ENCODE results near the gene POLR2J. TPM values are rescaled to one million over a fixed set of nuclear protein-coding genes. Genes with fewer than 3 reads are reported as not detected.

The POLR2J gene
- total RNA-seq, 1 donor from 2014 or later: 49.5 TPM

DNA sequence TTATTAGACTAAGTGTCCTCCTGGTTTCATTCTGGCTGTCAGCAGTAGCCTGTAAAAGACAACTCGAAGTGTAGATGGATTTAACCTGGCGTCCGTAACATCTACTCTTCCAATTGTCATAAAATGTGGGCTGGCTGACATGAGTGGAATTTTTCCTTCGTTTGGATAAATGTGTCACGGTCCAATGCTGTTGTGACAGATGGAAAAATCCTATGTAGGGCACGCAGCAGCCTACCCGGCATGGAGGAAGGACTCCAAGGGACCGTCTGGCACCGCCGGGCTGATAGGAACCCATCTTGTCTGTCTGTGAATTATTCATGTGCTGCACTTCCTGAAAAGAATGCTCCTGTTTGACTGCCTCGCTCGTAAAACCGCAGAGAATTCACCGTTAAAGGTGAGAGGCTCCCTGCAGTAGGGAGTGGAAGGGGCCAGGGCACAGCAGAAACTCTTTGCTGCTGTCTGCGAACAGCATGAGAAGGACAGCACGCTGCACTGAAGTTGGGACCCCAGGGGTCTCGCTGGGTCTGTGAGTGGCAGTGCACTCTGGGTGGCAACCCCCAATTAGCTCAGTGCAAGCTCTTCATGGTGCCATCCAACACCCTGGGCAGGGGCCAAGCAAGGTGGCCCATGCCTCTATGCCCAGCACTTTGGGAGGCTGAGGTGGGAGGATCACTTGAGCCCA is 47.0 kb downstream of the POLR2J start:
- ChIA-PET POLR2A (interaction anchor here (0.6 to 32.9 kb wide), 5 partner anchors 13 to 39 kb away, joined by 8 to 886 read pairs (median 12); partner anchors contain the start of gene PRKRIP1), CTCF (interaction anchor here (0.8 to 2.3 kb wide), 3 partner anchors 16 to 27 kb away, joined by 7 to 9 read pairs (median 7); no protein-coding TSS in a partner anchor)
- TF ChIP-seq, protein P1, sequence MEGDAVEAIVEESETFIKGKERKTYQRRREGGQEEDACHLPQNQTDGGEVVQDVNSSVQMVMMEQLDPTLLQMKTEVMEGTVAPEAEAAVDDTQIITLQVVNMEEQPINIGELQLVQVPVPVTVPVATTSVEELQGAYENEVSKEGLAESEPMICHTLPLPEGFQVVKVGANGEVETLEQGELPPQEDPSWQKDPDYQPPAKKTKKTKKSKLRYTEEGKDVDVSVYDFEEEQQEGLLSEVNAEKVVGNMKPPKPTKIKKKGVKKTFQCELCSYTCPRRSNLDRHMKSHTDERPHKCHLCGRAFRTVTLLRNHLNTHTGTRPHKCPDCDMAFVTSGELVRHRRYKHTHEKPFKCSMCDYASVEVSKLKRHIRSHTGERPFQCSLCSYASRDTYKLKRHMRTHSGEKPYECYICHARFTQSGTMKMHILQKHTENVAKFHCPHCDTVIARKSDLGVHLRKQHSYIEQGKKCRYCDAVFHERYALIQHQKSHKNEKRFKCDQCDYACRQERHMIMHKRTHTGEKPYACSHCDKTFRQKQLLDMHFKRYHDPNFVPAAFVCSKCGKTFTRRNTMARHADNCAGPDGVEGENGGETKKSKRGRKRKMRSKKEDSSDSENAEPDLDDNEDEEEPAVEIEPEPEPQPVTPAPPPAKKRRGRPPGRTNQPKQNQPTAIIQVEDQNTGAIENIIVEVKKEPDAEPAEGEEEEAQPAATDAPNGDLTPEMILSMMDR (IDR thresholded peaks at IDR 0.05): no peak
- peak; percentile 40 for ATAC-seq (ENCODE audit: low read depth)
- intact Hi-C loops (cut with micrococcal nuclease): loop anchor here (2.0 kb wide), 1 partner anchor 33 kb away; the partner anchor contains the start of genes ALKBH4 and LRWD1
- DNase-seq: peak; percentile 46
- H3K27ac Mint-ChIP-seq: peak overlapping the region; percentile 100
- peaks cover 17% of the 10 kb centered on the region for H3K36me3 Mint-ChIP-seq (ENCODE audit: low read depth)
- H3K4me1 Mint-ChIP-seq: peaks cover 87% of the 10 kb centered on the region
- no peaks in the 10 kb centered on the region for H3K9me3 Mint-ChIP-seq
- peak overlapping the region; percentile 79 for H3K4me3 Mint-ChIP-seq
- H3K27me3 Mint-ChIP-seq: no peaks in the 10 kb centered on the region

DNA sequence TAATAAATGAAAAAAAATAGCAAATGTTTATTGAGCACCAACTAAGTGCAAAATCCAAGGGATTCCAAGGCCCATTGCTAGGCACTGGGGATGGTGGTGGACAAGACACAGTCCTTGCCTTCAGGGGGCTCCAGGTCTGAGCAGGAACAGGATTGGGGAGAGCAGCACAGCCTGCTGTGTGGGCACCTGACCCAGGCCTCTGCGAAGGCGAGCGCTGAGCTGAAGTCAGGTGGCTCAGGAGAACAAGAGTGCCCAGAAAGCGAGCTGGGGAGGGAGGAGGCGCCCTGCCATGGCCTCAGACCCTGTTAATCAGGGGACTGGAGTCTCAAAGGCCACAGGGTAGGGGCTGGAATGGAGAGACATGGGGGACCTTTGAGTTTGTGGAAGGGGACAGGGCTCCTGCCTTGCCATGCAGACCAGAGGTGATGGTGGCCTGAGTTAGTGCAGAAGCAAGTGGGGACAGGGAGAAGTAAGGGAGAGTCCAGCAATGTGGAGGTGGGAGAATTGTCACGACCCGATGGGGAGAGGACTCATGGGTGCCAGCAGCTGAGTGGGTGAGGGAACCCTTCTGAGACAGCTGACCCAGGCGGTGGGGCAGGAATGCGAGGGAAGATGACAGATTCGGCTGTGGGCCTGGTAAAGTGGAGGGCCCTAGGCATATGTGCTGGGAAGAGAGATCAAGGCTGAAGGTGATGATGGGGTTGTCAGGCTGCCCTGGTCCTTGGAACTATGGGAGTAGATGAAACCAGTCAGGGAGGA is 49.4 kb downstream of the POLR2J start:
- ChIA-PET POLR2A (interaction anchor here (0.5 to 32.9 kb wide), 3 partner anchors 16 to 37 kb away, joined by 6 to 886 read pairs (median 226); no protein-coding TSS in a partner anchor), CTCF (no interaction called here)

DNA sequence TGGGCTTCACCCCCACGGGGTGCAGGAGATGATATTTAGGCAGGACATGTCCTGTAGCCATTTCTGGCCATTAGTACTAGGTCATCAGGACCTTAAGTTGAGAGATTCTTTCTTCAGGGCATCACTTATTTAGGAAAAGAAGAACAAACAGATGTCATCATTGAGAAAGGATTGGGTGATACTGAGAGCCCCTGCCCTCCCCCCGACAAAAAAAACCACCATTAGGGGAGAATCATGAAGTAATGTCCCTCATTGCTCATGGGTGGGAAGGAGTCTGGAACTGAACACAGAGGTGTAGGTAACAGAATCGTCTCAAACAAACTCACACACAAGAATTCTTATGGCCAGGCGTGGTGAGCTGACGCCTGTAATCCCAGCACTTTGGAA is 51.7 kb downstream of the POLR2J start:
- TF ChIP-seq, protein P1 (IDR thresholded peaks at IDR 0.05): no peak
- intact Hi-C loops (cut with micrococcal nuclease): no loop called here
- H3K27ac Mint-ChIP-seq: peak overlapping the region; percentile 100
- POLR2A ChIA-PET: interaction anchor here (0.8 to 32.9 kb wide), 11 partner anchors 7 to 139 kb away, joined by 3 to 886 read pairs (median 20); partner anchors contain the start of genes ALKBH4, LRWD1, ORAI2 and PRKRIP1
- peaks cover 95% of the 10 kb centered on the region for H3K4me1 Mint-ChIP-seq
- H3K27me3 Mint-ChIP-seq: no peaks in the 10 kb centered on the region
- peak overlapping the region; percentile 76 for H3K4me3 Mint-ChIP-seq
- CTCF ChIA-PET: interaction anchor here (1.6 to 2.9 kb wide), 7 partner anchors 11 to 23 kb away, joined by 4 to 16 read pairs (median 11); no protein-coding TSS in a partner anchor
- DNase-seq (no peak), ATAC-seq (ENCODE audit: low read depth) (no peak)
- H3K36me3 Mint-ChIP-seq (ENCODE audit: low read depth): peaks cover 8% of the 10 kb centered on the region
- no peaks in the 10 kb centered on the region for H3K9me3 Mint-ChIP-seq

More for the DNA sequence above, 49.4 kb downstream of the POLR2J start:
- Mint-ChIP-seq H3K4me3 (peak overlapping the region; percentile 1), H3K4me1 (peaks cover 87% of the 10 kb centered on the region), H3K27ac (peak overlapping the region; percentile 100), H3K9me3 (no peaks in the 10 kb centered on the region), H3K36me3 (ENCODE audit: low read depth) (peaks cover 5% of the 10 kb centered on the region), H3K27me3 (no peaks in the 10 kb centered on the region)
- ATAC-seq (ENCODE audit: low read depth): no peak
- no peak for DNase-seq
- TF ChIP-seq, protein P1 (IDR thresholded peaks at IDR 0.05): no peak
- intact Hi-C loops (cut with micrococcal nuclease): no loop called here

DNA sequence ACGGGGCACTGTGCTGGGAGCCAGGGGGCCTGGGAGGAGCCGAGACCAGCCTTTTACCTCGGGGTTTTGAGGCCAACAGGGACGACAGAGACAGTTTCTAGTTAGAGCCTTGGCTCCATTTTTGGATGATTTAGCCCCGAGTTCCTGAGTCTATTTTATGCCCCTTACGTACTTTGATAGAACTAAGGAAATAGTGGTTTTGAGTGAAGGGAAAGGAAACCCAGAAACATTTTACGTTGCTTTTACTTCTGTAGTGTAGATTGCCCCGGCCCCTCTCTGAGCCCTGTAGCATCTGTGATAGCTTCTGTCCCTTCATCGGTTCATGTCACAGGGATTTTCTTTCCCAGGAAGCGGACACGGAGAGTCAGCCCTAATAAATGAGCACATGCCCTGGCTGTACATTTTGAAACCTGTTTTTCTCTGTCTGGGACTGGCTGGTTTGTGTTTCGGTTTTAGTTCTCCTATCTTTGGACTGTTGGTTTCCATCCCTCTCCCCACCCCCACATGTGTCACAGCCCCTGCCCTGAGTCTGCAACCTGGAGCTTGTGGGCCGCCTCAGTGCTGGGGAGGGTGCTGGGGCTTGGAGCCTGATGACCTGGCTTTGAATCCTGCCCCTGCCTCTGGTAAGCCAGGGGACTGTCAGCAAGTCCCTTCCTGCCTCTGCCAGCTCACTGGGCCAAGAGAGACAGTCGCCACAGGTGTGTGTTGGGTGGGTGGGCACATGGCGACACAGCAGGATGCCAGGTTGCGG is 52.3 kb downstream of the POLR2J start:
- Mint-ChIP-seq H3K27me3 (no peaks in the 10 kb centered on the region), H3K36me3 (ENCODE audit: low read depth) (peaks cover 9% of the 10 kb centered on the region), H3K4me1 (peaks cover 95% of the 10 kb centered on the region), H3K4me3 (peak overlapping the region; percentile 76), H3K9me3 (no peaks in the 10 kb centered on the region), H3K27ac (peak overlapping the region; percentile 100)
- peak; percentile 62 for DNase-seq
- CTCF ChIA-PET: interaction anchor here (1.6 to 2.9 kb wide), 8 partner anchors 11 to 24 kb away, joined by 4 to 16 read pairs (median 12); no protein-coding TSS in a partner anchor
- peak; percentile 68 for ATAC-seq (ENCODE audit: low read depth)
- TF ChIP-seq, protein P1 (IDR thresholded peaks at IDR 0.05): no peak
- POLR2A ChIA-PET: interaction anchor here (0.8 to 32.9 kb wide), 13 partner anchors 8 to 139 kb away, joined by 3 to 886 read pairs (median 13); partner anchors contain the start of genes ALKBH4, LRWD1, ORAI2 and PRKRIP1
- intact Hi-C loops (cut with micrococcal nuclease): loop anchor here (1.0 kb wide), 4 partner anchors 8 to 30 kb away; partner anchors contain the start of gene PRKRIP1
